Esophagus squamous epithelium (tissue), 4 donors: ENCODE measurements around the gene CSF3R.

Experiments
- POLR2A ChIP-seq, 4 donors: fragments of 450-650 bp; IDR thresholded peaks; one replicate each; pipeline ENCODE4 v1.6.1; 2017; ENCODE audit warnings: antibody characterized with exemption in 4 of 4, mild to moderate bottlenecking in 4 of 4, moderate library complexity in 3 of 4
- TF ChIP-seq, protein P1 (sequence below), 6 experiments: fragments of 450-650 bp in 4 of 6; fragments of 200-600 bp in 2 of 6; sonication (generic) in 2 of 6; IDR thresholded peaks; one replicate each; pipeline ENCODE4 v1.5.1; 2016 to 2019; ENCODE audit warnings: antibody characterized with exemption in 6 of 6, mild to moderate bottlenecking in 4 of 6, moderate library complexity in 4 of 6

DNA sequence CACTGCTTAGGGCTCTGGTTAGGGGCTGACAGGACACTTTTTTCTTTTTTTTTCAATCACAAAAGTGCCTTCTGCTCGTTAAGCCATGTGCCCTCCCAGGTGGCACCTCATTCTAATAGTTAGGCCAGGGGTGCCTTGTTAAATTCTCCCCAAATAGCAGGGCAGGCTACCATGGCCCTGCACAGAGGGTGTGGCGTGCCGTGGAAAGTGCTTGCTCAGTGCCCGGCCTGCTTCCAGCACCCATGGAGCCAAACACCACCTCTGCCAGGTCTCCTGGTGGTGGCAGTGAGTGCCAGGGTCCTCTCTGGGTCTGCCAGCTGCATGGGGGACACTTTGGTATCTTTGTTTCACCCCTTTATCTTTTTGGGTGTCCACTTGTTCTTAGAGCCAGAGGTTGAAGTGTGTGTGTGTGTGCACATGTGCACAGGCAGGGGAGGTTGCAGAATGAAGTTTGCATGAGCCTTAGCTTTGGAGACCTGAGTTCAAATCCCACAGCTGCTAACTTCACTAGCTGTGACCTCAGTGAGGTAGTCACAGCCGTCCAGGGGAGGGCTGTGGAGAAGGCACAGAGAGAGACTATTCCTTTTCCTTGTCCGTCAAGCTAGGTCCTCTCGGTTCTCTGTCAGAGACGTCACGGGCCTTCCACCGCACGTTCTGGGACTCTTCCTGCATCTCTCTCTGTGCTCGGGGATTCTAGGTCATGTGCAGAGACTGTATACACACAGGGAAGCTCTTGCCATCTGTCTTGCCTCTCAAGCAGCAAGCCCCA lies 39.9 kb upstream of the CSF3R start:
- TF ChIP-seq POLR2A (IDR thresholded peaks at IDR 0.05), result no peak
- TF ChIP-seq, protein P1, sequence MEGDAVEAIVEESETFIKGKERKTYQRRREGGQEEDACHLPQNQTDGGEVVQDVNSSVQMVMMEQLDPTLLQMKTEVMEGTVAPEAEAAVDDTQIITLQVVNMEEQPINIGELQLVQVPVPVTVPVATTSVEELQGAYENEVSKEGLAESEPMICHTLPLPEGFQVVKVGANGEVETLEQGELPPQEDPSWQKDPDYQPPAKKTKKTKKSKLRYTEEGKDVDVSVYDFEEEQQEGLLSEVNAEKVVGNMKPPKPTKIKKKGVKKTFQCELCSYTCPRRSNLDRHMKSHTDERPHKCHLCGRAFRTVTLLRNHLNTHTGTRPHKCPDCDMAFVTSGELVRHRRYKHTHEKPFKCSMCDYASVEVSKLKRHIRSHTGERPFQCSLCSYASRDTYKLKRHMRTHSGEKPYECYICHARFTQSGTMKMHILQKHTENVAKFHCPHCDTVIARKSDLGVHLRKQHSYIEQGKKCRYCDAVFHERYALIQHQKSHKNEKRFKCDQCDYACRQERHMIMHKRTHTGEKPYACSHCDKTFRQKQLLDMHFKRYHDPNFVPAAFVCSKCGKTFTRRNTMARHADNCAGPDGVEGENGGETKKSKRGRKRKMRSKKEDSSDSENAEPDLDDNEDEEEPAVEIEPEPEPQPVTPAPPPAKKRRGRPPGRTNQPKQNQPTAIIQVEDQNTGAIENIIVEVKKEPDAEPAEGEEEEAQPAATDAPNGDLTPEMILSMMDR (IDR thresholded peaks at IDR 0.05), result no peak
